Measurements from ENCODE around the gene CLK3. TPM values are rescaled to one million over a fixed set of nuclear protein-coding genes. Genes with fewer than 3 reads are reported as not detected.

Gene CLK3
- total and polyA plus RNA-seq, 8 donors, result 23.1 to 89.9 (median 29.8) TPM

DNA sequence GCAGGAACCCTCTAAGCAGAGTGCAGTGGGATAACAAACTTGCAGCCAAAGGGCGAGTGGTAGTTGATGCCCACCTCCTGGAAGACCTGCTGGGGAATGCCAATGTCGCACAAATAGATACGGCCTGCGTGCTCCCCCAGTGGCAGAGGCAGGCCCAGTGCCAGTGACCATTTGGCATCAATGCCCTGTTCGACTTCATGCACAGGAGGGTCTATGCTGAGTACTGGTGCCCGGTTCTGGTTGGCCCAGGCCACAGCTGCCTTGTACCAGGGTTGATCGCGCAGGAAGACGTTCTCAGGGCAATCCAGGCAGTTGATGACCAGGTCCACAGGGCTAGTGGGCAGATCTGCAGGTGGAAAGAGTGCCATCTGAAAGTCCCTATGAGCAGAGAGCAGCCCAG lies 17.0 kb downstream of the CLK3 start:
- WGBS, 2 donors, result 83 to 86% methylated on average over 9 of the region's 9 CpGs
- Histone ChIP-seq H3K4me1 (no peaks in the 10 kb centered on the region), H3K9me3 (no peaks in the 10 kb centered on the region), H3K4me3 (no peak overlapping the region), H3K27ac (no peak overlapping the region), H3K27me3 (no peaks in the 10 kb centered on the region), H3K36me3 (peaks cover 8 to 53% (median 29%) of the 10 kb centered on the region in 3 donors)
- intact Hi-C loops (cut with DNase I), result loop anchor here in 2 of 3 donors (5.0 to 10.0 kb wide), 2 partner anchors 135 to 322 kb away; partner anchors contain the start of gene RPP25 (in 1 of the 2)
- DNase-seq (peak in 2 of 6 donors; percentile 12 to 48), ATAC-seq (no peak), FAIRE-seq (no peak)
- TF ChIP-seq, protein P1, sequence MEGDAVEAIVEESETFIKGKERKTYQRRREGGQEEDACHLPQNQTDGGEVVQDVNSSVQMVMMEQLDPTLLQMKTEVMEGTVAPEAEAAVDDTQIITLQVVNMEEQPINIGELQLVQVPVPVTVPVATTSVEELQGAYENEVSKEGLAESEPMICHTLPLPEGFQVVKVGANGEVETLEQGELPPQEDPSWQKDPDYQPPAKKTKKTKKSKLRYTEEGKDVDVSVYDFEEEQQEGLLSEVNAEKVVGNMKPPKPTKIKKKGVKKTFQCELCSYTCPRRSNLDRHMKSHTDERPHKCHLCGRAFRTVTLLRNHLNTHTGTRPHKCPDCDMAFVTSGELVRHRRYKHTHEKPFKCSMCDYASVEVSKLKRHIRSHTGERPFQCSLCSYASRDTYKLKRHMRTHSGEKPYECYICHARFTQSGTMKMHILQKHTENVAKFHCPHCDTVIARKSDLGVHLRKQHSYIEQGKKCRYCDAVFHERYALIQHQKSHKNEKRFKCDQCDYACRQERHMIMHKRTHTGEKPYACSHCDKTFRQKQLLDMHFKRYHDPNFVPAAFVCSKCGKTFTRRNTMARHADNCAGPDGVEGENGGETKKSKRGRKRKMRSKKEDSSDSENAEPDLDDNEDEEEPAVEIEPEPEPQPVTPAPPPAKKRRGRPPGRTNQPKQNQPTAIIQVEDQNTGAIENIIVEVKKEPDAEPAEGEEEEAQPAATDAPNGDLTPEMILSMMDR (IDR thresholded peaks at IDR 0.05), result no peak

DNA sequence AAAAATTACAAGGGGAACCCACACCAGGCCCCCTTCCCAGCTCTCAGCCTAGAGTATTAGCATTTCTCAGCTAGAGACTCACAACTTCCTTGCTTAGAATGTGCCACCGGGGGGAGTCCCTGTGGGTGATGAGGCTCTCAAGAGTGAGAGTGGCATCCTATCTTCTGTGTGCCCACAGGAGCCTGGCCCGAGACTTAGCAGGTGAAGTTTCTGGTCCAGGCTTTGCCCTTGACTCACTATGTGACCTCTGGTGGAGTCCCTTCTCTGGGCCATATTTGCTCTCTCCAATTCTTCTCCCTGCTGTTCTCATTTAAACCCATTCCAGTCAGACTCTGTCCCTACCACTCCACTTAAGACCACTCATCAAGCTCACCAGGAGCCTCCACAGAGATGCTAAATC lies 18.1 kb downstream of the CLK3 start:
- ATAC-seq (no peak), FAIRE-seq (no peak), DNase-seq (no peak)
- no peak overlapping the region for H3K27ac ChIP-seq
- 70 to 80% methylated on average over 2 of the region's 2 CpGs for WGBS, 2 donors
- no peaks in the 10 kb centered on the region for H3K27me3 ChIP-seq
- H3K4me1 ChIP-seq, result no peaks in the 10 kb centered on the region
- H3K36me3 ChIP-seq, result peaks cover 3 to 41% (median 19%) of the 10 kb centered on the region in 3 donors
- no peaks in the 10 kb centered on the region for H3K9me3 ChIP-seq
- intact Hi-C loops (cut with DNase I), result loop anchor here in 2 of 3 donors (2.0 to 10.0 kb wide), 3 partner anchors 134 to 321 kb away; partner anchors contain the start of gene RPP25 (in 1 of the 2)
- no peak overlapping the region for H3K4me3 ChIP-seq
- TF ChIP-seq, protein P1 (IDR thresholded peaks at IDR 0.05), result no peak

DNA sequence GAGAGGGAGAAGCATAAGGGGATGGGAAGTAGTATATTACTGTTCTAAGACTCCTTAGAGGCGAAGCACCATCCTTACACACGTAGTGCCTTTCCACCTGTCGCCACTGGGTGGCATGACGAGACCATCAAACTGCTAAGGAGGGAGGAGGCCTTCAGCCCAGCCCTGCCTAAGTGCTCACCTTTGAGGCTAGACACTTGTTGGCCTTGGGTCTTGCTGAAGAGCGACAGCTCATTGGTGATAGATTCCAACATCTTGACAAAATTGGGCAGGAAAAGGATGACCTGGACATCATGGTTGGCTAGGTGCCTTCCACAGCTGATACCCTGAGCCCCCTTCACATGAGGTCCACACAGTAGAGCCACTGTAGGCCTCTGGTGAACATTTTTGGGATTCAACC lies 19.6 kb downstream of the CLK3 start:
- Histone ChIP-seq H3K27ac (no peak overlapping the region), H3K4me1 (no peaks in the 10 kb centered on the region), H3K9me3 (no peaks in the 10 kb centered on the region), H3K27me3 (no peaks in the 10 kb centered on the region), H3K36me3 (peaks cover 0 to 37% (median 13%) of the 10 kb centered on the region in 3 donors), H3K4me3 (no peak overlapping the region)
- peak; percentile 71 to 88 (median 86) for ATAC-seq
- DNase-seq, result peak in 5 of 6 donors; percentile 39 to 84 (median 74)
- TF ChIP-seq, protein P1 (IDR thresholded peaks at IDR 0.05), result peak; percentile 70 to 86 (median 82)
- intact Hi-C loops (cut with DNase I), result loop anchor here in 1 of 3 donors (2.0 to 10.0 kb wide), 2 partner anchors 134 to 320 kb away; partner anchors contain the start of gene RPP25
- no peak for FAIRE-seq
- WGBS, 2 donors, result 14 to 21% methylated on average over 5 of the region's 5 CpGs

DNA sequence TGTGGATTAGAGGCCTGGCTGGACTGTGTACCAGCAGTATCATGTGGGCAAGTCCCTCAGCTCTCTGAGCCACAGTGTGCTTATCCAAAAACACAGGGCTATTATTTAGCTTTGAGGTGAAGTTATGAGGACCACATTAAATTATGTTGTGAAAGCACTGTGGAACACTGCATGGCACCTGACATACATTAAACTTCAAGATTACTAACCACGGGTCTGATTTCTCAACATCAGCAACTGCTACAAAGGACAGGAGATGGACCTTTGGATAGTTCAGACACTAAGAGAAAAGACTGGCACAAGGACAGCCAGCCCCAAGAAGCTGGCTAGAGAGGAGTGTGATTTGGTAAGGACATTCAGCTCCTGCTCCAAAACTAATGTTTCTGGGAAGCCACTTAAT lies 21.3 kb downstream of the CLK3 start:
- FAIRE-seq, result no peak
- Histone ChIP-seq H3K4me1 (peaks cover 7% of the 10 kb centered on the region in 3 donors), H3K9me3 (no peaks in the 10 kb centered on the region), H3K27me3 (no peaks in the 10 kb centered on the region), H3K4me3 (no peak overlapping the region), H3K27ac (no peak overlapping the region), H3K36me3 (peaks cover 0 to 34% (median 13%) of the 10 kb centered on the region in 3 donors)
- DNase-seq, result no peak
- no peak for ATAC-seq
- TF ChIP-seq, protein P1 (IDR thresholded peaks at IDR 0.05), result no peak
- WGBS, 2 donors, result 60 to 72% methylated on average over 1 of the region's 1 CpG
- intact Hi-C loops (cut with DNase I), result loop anchor here in 1 of 3 donors (10.0 kb wide), 1 partner anchor 318 kb away; the partner anchor contains the start of gene RPP25

DNA sequence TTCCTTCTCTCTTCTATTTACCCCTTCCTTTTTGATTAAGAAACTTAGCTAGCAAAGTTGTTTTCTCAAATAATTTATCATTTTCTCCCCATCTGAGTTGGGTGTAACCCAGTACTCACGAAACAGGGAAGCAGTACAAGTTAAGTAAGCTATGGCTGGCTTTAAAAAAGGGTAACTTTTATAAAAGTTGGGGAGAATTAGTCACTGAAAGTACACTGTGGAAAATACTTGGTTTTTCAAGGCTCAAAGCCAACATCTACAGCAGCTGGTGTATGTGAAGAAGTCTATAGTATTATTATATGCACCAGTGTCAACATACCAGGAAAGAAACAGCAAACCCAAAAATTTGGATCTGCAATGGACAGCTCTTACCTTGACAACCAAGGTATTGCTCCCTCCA lies 25.5 kb downstream of the CLK3 start:
- 85 to 87% methylated on average over 1 of the region's 1 CpG for WGBS, 2 donors
- Histone ChIP-seq H3K4me1 (peaks cover 26 to 29% (median 29%) of the 10 kb centered on the region in 3 donors), H3K36me3 (peaks cover 0 to 20% (median 6%) of the 10 kb centered on the region in 3 donors), H3K4me3 (no peak overlapping the region), H3K9me3 (no peaks in the 10 kb centered on the region), H3K27ac (no peak overlapping the region), H3K27me3 (no peaks in the 10 kb centered on the region)
- intact Hi-C loops (cut with DNase I), result no loop called here
- TF ChIP-seq, protein P1 (IDR thresholded peaks at IDR 0.05), result no peak
- DNase-seq, result no peak
- no peak for ATAC-seq
- no peak for FAIRE-seq

Data from pancreas (tissue), 10 donors.